ENCODE measurements around the gene DTX3. TPM values are rescaled to one million over a fixed set of nuclear protein-coding genes. Genes with fewer than 3 reads are reported as not detected.

Gene DTX3
- total RNA-seq, 1 donor from 2014 or later: 27.3 TPM

DNA sequence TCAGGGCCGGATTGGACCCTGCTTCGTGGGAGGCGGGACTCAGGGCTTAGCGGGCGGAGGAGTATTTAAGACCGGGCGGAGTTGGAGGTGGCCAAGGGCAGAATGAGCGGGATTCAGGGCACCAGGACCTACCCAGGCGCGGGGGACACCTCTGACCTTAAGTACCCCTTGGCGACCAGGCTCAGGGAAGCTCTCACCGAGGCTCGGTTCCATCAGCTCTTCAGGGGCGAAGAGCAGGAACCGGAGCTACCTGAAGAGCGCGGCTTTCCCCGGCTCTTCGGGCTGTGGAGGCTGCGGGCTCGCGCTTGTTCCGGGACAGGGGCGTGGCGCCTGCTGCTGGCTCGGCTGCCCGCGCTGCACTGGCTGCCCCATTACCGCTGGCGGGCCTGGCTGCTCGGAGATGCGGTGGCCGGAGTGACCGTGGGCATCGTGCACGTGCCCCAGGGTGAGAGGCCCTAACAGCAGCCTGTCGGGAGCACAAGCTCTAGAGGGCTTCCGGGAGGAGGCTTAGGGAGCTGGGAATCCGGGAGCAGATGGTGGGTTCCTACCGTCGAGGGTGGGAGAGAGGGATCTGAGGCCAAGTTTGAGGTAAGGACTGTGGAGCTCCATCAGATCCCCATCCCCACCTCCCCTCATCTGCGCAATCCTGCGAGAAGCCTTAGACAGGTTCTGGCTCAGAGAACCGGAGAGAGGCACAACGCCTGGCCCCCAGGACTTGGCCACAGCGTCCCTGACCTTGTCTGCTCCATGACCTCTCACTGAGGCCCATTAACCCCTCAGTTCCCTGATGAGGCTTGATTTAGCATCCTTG lies 15.0 kb downstream of the DTX3 start:
- no peak for DNase-seq (ENCODE audit: low read depth)
- H3K27me3 ChIP-seq (ENCODE audit: control insufficient read depth, insufficient read depth, low read length): peaks cover 62% of the 10 kb centered on the region
- no peak overlapping the region for H3K4me3 ChIP-seq (ENCODE audit: low read depth, low read length)
- TF ChIP-seq, protein P1, sequence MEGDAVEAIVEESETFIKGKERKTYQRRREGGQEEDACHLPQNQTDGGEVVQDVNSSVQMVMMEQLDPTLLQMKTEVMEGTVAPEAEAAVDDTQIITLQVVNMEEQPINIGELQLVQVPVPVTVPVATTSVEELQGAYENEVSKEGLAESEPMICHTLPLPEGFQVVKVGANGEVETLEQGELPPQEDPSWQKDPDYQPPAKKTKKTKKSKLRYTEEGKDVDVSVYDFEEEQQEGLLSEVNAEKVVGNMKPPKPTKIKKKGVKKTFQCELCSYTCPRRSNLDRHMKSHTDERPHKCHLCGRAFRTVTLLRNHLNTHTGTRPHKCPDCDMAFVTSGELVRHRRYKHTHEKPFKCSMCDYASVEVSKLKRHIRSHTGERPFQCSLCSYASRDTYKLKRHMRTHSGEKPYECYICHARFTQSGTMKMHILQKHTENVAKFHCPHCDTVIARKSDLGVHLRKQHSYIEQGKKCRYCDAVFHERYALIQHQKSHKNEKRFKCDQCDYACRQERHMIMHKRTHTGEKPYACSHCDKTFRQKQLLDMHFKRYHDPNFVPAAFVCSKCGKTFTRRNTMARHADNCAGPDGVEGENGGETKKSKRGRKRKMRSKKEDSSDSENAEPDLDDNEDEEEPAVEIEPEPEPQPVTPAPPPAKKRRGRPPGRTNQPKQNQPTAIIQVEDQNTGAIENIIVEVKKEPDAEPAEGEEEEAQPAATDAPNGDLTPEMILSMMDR (IDR thresholded peaks at IDR 0.05; ENCODE audit: insufficient read depth, low read length, poor library complexity, severe bottlenecking): no peak
- H3K36me3 ChIP-seq (ENCODE audit: control insufficient read depth, insufficient read depth, low read length): no peaks in the 10 kb centered on the region

DNA sequence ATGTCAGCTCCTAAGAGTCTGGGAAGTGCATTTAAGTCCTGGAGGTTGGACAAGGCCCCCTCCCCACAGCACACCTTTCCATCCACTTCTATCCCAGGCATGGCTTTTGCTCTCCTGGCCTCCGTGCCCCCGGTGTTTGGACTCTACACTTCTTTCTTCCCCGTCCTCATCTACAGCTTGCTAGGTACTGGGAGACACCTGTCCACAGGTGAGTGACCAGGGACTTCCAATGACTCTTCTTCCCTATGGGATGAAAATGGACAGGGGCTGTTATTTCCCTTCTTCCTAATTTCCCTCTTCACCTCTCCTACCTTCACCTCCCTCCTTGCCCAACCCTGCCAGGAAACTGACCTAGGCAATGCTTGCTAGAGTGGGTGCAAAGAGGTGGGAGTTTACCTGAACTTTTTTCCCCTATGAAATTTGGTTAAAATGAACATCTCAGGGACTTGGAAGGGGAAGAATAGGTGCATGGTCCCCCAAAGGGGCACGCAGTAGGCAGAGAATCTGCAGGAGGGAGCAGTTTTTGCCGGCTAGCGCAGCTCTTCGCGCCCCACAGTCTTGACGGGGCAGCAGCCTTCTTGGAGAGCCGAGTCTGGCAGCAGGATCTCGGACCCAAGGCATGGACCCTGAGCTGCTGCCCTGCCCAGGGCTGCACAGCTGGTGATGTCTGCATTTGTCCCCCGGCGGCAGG lies 15.8 kb downstream of the DTX3 start:
- H3K4me3 ChIP-seq (ENCODE audit: low read depth, low read length): no peak overlapping the region
- DNase-seq (ENCODE audit: low read depth): no peak
- H3K27me3 ChIP-seq (ENCODE audit: control insufficient read depth, insufficient read depth, low read length): peaks cover 70% of the 10 kb centered on the region
- H3K36me3 ChIP-seq (ENCODE audit: control insufficient read depth, insufficient read depth, low read length): no peaks in the 10 kb centered on the region
- TF ChIP-seq, protein P1 (IDR thresholded peaks at IDR 0.05; ENCODE audit: insufficient read depth, low read length, poor library complexity, severe bottlenecking): no peak

DNA sequence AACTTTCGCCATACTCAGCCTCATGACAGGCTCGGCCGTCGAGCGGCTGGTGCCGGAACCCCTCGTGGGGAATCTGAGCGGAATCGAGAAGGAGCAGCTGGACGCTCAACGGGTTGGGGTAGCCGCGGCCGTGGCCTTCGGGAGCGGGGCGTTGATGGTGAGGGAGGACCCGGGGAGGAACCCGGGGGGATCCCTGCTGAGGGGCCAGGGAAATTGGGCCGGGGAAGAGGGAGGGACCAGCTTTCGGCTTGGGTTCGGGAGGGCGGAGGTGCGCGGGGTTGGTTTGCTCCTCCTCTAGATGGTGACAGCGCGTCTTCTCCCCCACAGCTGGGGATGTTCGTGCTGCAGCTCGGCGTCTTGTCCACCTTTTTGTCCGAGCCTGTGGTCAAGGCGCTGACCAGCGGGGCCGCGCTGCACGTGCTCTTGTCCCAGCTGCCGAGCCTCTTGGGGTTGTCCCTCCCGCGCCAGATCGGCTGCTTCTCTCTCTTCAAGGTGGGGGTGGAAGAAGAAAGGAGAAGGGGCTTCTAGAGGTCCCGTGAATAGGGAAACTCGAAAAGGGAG lies 16.4 kb downstream of the DTX3 start:
- DNase-seq (ENCODE audit: low read depth): no peak
- no peak overlapping the region for H3K4me3 ChIP-seq (ENCODE audit: low read depth, low read length)
- TF ChIP-seq, protein P1 (IDR thresholded peaks at IDR 0.05; ENCODE audit: insufficient read depth, low read length, poor library complexity, severe bottlenecking): no peak
- H3K36me3 ChIP-seq (ENCODE audit: control insufficient read depth, insufficient read depth, low read length): no peaks in the 10 kb centered on the region
- H3K27me3 ChIP-seq (ENCODE audit: control insufficient read depth, insufficient read depth, low read length): peaks cover 74% of the 10 kb centered on the region

DNA sequence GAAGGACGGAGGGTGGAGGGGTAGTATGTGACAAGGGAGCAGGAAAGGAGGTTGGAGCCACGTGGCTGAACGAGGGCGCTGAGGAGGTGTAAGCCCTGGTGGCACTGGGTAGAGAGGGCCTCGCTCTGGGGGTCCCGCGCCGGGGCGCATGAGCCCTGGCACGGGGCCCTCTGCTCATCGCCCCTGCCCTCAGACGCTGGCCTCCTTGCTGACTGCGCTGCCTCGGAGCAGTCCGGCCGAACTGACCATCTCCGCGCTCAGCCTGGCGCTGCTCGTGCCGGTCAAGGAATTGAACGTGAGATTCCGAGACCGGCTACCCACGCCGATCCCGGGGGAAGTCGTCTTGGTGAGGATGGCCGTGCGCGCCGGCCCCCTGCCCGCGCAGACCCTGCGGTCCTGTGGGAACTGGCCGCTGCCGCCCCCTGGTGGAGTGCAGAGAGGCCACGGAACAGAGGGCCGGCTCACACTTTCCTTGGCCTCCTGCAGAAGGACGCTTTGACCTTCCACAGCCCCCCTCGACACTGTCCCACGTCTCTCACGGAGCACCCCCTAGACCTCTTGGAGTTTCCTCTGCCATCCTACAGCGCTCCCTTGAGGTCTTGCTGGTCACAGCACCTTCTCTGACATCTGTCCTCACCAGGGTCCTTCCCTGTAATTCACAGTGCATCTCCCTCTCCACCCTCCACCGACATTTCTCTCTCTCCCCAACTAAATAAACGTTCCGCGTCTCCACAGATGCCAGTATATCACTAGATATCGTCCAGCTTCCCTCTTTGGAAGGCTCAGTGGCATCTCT lies 17.1 kb downstream of the DTX3 start:
- TF ChIP-seq, protein P1 (IDR thresholded peaks at IDR 0.05; ENCODE audit: insufficient read depth, low read length, poor library complexity, severe bottlenecking): peak; percentile 90
- DNase-seq (ENCODE audit: low read depth): no peak
- Histone ChIP-seq H3K27me3 (ENCODE audit: control insufficient read depth, insufficient read depth, low read length) (peaks cover 80% of the 10 kb centered on the region), H3K4me3 (ENCODE audit: low read depth, low read length) (no peak overlapping the region), H3K36me3 (ENCODE audit: control insufficient read depth, insufficient read depth, low read length) (no peaks in the 10 kb centered on the region)

DNA sequence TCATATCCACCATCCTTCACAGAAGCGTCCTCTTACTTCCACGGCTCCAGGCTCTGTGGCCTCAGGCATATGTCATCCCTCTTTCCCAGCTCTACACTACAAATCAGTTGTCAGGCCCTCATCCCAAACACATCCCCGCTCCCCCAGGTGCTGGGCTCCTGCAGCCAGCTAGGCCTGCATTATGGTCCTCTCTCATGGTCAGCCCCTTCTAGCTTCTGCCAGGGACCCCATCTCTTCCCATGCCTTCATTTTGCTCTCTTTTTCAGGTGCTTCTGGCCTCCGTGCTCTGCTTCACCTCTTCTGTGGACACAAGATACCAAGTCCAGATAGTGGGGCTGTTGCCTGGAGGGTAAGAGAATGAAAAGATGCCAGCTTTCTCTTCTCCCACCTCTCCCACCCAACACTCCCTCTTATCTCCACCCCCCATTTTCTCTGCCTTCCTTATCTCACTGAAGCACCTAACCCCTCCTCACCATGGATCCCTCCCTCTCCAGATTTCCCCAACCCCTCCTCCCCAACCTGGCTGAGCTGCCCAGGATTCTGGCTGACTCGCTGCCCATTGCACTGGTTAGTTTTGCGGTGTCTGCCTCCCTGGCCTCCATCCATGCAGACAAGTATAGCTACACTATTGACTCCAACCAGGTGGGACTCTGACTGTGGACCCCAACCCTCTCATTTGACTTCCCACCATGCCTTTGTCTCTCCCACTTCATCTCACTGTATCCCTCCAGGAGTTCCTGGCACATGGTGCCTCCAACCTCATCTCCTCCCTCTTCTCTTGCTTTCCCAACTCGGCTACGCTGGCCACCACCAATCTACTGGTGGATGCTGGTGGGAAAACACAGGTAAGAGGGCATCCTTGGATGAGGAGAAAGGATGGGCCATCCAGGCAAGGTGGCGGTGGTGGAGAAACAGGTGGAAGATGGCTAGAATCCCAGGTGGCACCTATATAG lies 17.9 kb downstream of the DTX3 start:
- no peak for DNase-seq (ENCODE audit: low read depth)
- no peak overlapping the region for H3K4me3 ChIP-seq (ENCODE audit: low read depth, low read length)
- H3K36me3 ChIP-seq (ENCODE audit: control insufficient read depth, insufficient read depth, low read length): no peaks in the 10 kb centered on the region
- TF ChIP-seq, protein P1 (IDR thresholded peaks at IDR 0.05; ENCODE audit: insufficient read depth, low read length, poor library complexity, severe bottlenecking): no peak
- H3K27me3 ChIP-seq (ENCODE audit: control insufficient read depth, insufficient read depth, low read length): peaks cover 89% of the 10 kb centered on the region
